Osteoblast (primary cell): ENCODE data around the gene NUP205. TPM values are rescaled to one million over a fixed set of nuclear protein-coding genes. Genes with fewer than 3 reads are reported as not detected.

Source experiments
- DNase-seq: peaks from one replicate; pipeline ENCODE4 v3.0.0; 2011; ENCODE audit warnings: low spot score, mixed read lengths; ENCODE audit not compliant: insufficient read length; ENCODE audit errors: missing footprints
- H2AFZ ChIP-seq: 2 replicates; pipeline ENCODE4 v1.6.0; 2011; ENCODE audit warnings: mild to moderate bottlenecking, low read length
- H3K27ac ChIP-seq: 2 replicates; pipeline ENCODE4 v1.5.1; 2011; ENCODE audit warnings: mild to moderate bottlenecking, low read depth, low read length, moderate library complexity
- H3K27me3 ChIP-seq: 2 replicates; pipeline ENCODE4 v1.6.0; 2012; ENCODE audit warnings: mild to moderate bottlenecking, control low read depth, inconsistent platforms, low read length, moderate library complexity; ENCODE audit not compliant: insufficient read depth
- H3K36me3 ChIP-seq: 2 replicates; pipeline ENCODE4 v1.5.1; 2011; ENCODE audit warnings: mild to moderate bottlenecking, low read length, control low read depth, moderate library complexity; ENCODE audit not compliant: insufficient read depth
- H3K4me1 ChIP-seq: 2 replicates; pipeline ENCODE4 v1.5.1; 2011; ENCODE audit warnings: mild to moderate bottlenecking, low read length, control low read depth, moderate library complexity; ENCODE audit not compliant: insufficient read depth
- H3K4me2 ChIP-seq: 2 replicates; pipeline ENCODE4 v1.6.0; 2011; ENCODE audit warnings: mild to moderate bottlenecking, low read length; ENCODE audit not compliant: insufficient read depth
- H3K4me3 ChIP-seq: fragments of 200-600 bp; sonication (generic); 3 replicates; pipeline ENCODE4 v1.5.1; 2012; ENCODE audit warnings: mild to moderate bottlenecking, low read length, inconsistent platforms; ENCODE audit not compliant: insufficient read depth
- H3K79me2 ChIP-seq: 2 replicates; pipeline ENCODE4 v1.6.0; 2012; ENCODE audit warnings: mild to moderate bottlenecking, low read length, control low read depth, inconsistent platforms; ENCODE audit not compliant: insufficient read depth
- H3K9me3 ChIP-seq: 2 replicates; pipeline ENCODE4 v1.5.1; 2011; ENCODE audit warnings: low read depth, low read length, control low read depth
- H4K20me1 ChIP-seq: 2 replicates; pipeline ENCODE4 v1.6.0; 2012; ENCODE audit warnings: mild to moderate bottlenecking, low read length, control low read depth; ENCODE audit not compliant: insufficient read depth
- total RNA-seq: library from RNA; depleted of rRNA; stranded (reverse); fragments of >200 nt; gene quantifications from 2 replicates; pipeline ENCODE4 v1.2.3, GENCODE V29; 2012
- TF ChIP-seq, protein P1 (sequence below): IDR thresholded peaks from 2 replicates; pipeline ENCODE4 v1.5.1; 2011; ENCODE audit warnings: mild to moderate bottlenecking, low read depth, low read length, moderate library complexity; ENCODE audit errors: extremely low read depth

The NUP205 gene
- total RNA-seq, 1 donor, result 33.7 TPM

DNA sequence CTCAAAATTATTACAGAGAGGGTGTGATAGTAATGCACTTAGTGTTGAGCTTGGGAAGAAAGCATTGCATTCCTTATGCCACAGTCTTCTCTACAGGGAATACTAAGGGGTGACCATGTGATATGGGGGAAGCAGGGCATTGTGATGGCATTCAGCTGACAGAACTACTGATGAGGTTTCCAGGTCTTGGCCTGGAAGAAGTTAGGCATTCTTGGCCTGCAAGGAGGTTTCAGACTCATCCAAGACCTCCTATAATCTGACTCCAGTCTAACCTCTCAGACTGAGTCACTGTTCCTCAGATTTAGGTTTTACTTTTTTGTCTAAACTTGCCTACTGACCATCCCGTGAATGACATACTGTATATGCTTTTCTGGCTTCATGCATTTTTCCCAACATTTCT, 112.5 kb downstream of the NUP205 start:
- peaks cover 3% of the 10 kb centered on the region for H4K20me1 ChIP-seq
- no peaks in the 10 kb centered on the region for H3K9me3 ChIP-seq
- H3K79me2 ChIP-seq, result peaks cover 82% of the 10 kb centered on the region
- H3K4me3 ChIP-seq, result no peak overlapping the region
- H3K4me1 ChIP-seq, result peaks cover 59% of the 10 kb centered on the region
- TF ChIP-seq, protein P1, sequence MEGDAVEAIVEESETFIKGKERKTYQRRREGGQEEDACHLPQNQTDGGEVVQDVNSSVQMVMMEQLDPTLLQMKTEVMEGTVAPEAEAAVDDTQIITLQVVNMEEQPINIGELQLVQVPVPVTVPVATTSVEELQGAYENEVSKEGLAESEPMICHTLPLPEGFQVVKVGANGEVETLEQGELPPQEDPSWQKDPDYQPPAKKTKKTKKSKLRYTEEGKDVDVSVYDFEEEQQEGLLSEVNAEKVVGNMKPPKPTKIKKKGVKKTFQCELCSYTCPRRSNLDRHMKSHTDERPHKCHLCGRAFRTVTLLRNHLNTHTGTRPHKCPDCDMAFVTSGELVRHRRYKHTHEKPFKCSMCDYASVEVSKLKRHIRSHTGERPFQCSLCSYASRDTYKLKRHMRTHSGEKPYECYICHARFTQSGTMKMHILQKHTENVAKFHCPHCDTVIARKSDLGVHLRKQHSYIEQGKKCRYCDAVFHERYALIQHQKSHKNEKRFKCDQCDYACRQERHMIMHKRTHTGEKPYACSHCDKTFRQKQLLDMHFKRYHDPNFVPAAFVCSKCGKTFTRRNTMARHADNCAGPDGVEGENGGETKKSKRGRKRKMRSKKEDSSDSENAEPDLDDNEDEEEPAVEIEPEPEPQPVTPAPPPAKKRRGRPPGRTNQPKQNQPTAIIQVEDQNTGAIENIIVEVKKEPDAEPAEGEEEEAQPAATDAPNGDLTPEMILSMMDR, result no peak
- no peaks in the 10 kb centered on the region for H3K27me3 ChIP-seq
- peak overlapping the region; percentile 80 for H3K27ac ChIP-seq
- peak; percentile 91 for DNase-seq
- H3K36me3 ChIP-seq, result no peaks in the 10 kb centered on the region
- peak overlapping the region; percentile 59 for H3K4me2 ChIP-seq
- H2AFZ ChIP-seq, result no peak overlapping the region

DNA sequence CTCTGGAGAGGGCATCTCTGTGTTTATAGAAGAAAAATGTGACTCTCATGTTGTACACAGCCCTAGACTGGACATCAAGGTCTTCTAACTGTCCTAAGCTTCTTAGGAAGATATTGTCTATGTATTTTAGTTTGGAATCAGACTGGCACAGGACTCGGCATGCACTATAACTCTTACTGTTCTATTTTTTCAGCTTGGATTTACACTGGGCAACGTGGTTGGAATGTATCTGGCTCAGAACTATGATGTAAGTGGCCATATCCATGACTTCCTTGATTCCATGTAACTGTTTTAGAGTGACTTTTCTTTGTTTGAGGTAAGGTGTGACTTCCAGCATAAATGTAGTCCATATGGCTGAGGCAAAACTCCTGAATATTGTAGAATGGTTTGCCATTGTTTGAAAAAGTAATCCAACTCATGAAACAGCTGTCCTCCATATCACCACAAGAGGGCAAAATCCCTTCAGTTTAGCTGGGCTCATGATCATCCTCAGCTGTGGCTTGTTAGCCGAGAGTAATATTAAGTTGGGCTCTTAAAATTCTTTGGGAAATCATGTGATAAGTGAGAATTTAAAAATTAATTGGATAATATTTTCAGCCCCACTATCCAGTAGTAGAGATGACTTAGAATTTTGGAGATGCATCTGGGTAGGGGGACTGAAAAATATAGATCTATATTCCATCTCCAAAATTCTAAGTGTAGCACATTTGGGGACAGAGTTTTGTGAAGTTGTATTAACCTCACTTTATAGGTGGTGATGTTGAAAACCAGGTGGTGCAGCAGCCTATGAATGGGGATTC, 115.0 kb downstream of the NUP205 start:
- Histone ChIP-seq H3K4me3 (no peak overlapping the region), H4K20me1 (peaks cover 3% of the 10 kb centered on the region), H3K9me3 (no peaks in the 10 kb centered on the region), H3K4me2 (peak overlapping the region; percentile 26), H3K36me3 (peaks cover 4% of the 10 kb centered on the region), H3K4me1 (peaks cover 44% of the 10 kb centered on the region), H2AFZ (peak overlapping the region; percentile 64), H3K79me2 (peaks cover 73% of the 10 kb centered on the region), H3K27me3 (no peaks in the 10 kb centered on the region), H3K27ac (peak overlapping the region; percentile 68)
- peak; percentile 53 for DNase-seq
- TF ChIP-seq, protein P1, result peak; percentile 89

DNA sequence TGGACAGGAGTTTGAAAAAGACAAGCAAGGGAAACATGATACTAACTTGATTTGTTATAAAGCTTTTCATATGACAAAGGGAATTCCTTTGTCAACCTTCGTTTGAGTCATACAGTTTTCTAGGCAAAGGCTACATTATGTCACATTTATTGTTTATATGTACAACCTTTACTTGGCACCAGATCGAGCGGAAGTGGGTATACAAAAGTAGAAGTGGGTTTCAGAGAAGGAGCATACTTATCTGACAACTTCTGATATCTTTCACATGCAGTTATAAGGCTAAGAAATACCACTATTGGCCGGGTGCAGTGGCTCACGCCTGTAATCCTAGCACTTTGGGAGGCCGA, 115.6 kb downstream of the NUP205 start:
- Histone ChIP-seq H3K27me3 (no peaks in the 10 kb centered on the region), H2AFZ (no peak overlapping the region), H3K4me2 (peak overlapping the region; percentile 26), H3K79me2 (peaks cover 73% of the 10 kb centered on the region), H3K4me3 (no peak overlapping the region), H3K27ac (peak overlapping the region; percentile 68), H4K20me1 (peaks cover 3% of the 10 kb centered on the region), H3K4me1 (peaks cover 47% of the 10 kb centered on the region), H3K36me3 (peaks cover 4% of the 10 kb centered on the region), H3K9me3 (no peaks in the 10 kb centered on the region)
- TF ChIP-seq, protein P1, result no peak
- peak; percentile 68 for DNase-seq
